Stimulated activated naive CD4-positive, alpha-beta T cell treated with Interleukin-2 at 50 U/mL for 16 hours (primary cell): Measurements from ENCODE around the gene SORBS1.
"Not testable (repeated sequence)": the region's sequence is repeated elsewhere in the genome, so short reads cannot be mapped to it uniquely, and the experiment has no call there.

Experiments used
- DNase-seq: peaks from one replicate; lab custom pipeline; 2025; lab: John Stamatoyannopoulos, UW

SORBS1 gene

GRCh38 chr10:95388539-95388938 is 172.6 kb downstream of the SORBS1 start:
- DNase-seq, result no peak

- no peak for DNase-seq
Observed at GRCh38 chr10:95388109-95388471, 173.1 kb downstream of the SORBS1 start.

- no peak for DNase-seq
Observed at GRCh38 chr10:95384011-95384704, 177.0 kb downstream of the SORBS1 start.

GRCh38 chr10:95382596-95382995 is 178.6 kb downstream of the SORBS1 start:
- no peak for DNase-seq

GRCh38 chr10:95382174-95382573 is 179.0 kb downstream of the SORBS1 start:
- no peak for DNase-seq

GRCh38 chr10:95377950-95378349 is 183.2 kb downstream of the SORBS1 start:
- DNase-seq, result no peak

- no peak for DNase-seq
Observed at GRCh38 chr10:95375418-95375817, 185.8 kb downstream of the SORBS1 start.

- DNase-seq, result peak; percentile 16
Observed at GRCh38 chr10:95374597-95375209, 186.5 kb downstream of the SORBS1 start.

- no peak for DNase-seq
Observed at GRCh38 chr10:95373660-95374059, 187.5 kb downstream of the SORBS1 start.

GRCh38 chr10:95364342-95364741 is 196.8 kb downstream of the SORBS1 start:
- no peak for DNase-seq

- DNase-seq, result peak; percentile 6
Observed at GRCh38 chr10:95363303-95363912, 197.8 kb downstream of the SORBS1 start.

GRCh38 chr10:95360122-95360714 is 201.0 kb downstream of the SORBS1 start:
- DNase-seq, result no peak

- DNase-seq, result no peak
Observed at GRCh38 chr10:95359466-95359865, 201.7 kb downstream of the SORBS1 start.

GRCh38 chr10:95356190-95356955 is 204.8 kb downstream of the SORBS1 start:
- no peak for DNase-seq

GRCh38 chr10:95355301-95355700 is 205.9 kb downstream of the SORBS1 start:
- no peak for DNase-seq

- DNase-seq, result no peak
Observed at GRCh38 chr10:95354110-95354509, 207.1 kb downstream of the SORBS1 start.

- DNase-seq, result no peak
Observed at GRCh38 chr10:95353123-95353522, 208.0 kb downstream of the SORBS1 start.

GRCh38 chr10:95352684-95353083 is 208.5 kb downstream of the SORBS1 start:
- DNase-seq, result no peak

- no peak for DNase-seq
Observed at GRCh38 chr10:95350830-95351228, 210.3 kb downstream of the SORBS1 start.

GRCh38 chr10:95350219-95350829 is 210.8 kb downstream of the SORBS1 start:
- no peak for DNase-seq

GRCh38 chr10:95347402-95347766 is 213.8 kb downstream of the SORBS1 start:
- DNase-seq, result not testable (repeated sequence)
